Upper lobe of left lung (tissue), 4 donors: Measurements from ENCODE around the gene LUZP1.

Experiments
- EP300 ChIP-seq, 4 donors: sonication (generic); formaldehyde crosslinking; IDR thresholded peaks; one replicate each; pipeline ENCODE4 v1.5.1; 2017; ENCODE audit warnings: antibody characterized with exemption in 4 of 4, control low read depth in 2 of 4
- TF ChIP-seq, protein P1 (sequence below), 6 experiments: fragments of 450-650 bp in 4 of 6; fragments of 200-600 bp in 2 of 6; sonication (generic) in 2 of 6; IDR thresholded peaks; one replicate each; pipeline ENCODE4 v1.5.1; 2016 to 2019; ENCODE audit warnings: antibody characterized with exemption in 6 of 6

GRCh38 chr1:23080885-23081284, 87.8 kb downstream of the LUZP1 start:
- TF ChIP-seq EP300 (IDR thresholded peaks at IDR 0.05): no peak
- TF ChIP-seq, protein P1, sequence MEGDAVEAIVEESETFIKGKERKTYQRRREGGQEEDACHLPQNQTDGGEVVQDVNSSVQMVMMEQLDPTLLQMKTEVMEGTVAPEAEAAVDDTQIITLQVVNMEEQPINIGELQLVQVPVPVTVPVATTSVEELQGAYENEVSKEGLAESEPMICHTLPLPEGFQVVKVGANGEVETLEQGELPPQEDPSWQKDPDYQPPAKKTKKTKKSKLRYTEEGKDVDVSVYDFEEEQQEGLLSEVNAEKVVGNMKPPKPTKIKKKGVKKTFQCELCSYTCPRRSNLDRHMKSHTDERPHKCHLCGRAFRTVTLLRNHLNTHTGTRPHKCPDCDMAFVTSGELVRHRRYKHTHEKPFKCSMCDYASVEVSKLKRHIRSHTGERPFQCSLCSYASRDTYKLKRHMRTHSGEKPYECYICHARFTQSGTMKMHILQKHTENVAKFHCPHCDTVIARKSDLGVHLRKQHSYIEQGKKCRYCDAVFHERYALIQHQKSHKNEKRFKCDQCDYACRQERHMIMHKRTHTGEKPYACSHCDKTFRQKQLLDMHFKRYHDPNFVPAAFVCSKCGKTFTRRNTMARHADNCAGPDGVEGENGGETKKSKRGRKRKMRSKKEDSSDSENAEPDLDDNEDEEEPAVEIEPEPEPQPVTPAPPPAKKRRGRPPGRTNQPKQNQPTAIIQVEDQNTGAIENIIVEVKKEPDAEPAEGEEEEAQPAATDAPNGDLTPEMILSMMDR (IDR thresholded peaks at IDR 0.05): no peak
